Uterus (tissue), 2 donors: ENCODE measurements around the gene KYNU.

Experiments
- POLR2A ChIP-seq, 2 donors: fragments of 450-650 bp; IDR thresholded peaks; one replicate each; pipeline ENCODE4 v1.6.1; 2016; ENCODE audit warnings: antibody characterized with exemption in 2 of 2, mild to moderate bottlenecking in 1 of 2, moderate library complexity in 1 of 2
- TF ChIP-seq, protein P1 (sequence below), 4 experiments: fragments of 200-600 bp in 2 of 4; fragments of 450-650 bp in 2 of 4; sonication (generic) in 2 of 4; IDR thresholded peaks; one replicate each; pipeline ENCODE4 v1.5.1; 2016 to 2019; ENCODE audit warnings: antibody characterized with exemption in 4 of 4, mild to moderate bottlenecking in 2 of 4, moderate library complexity in 1 of 4

DNA sequence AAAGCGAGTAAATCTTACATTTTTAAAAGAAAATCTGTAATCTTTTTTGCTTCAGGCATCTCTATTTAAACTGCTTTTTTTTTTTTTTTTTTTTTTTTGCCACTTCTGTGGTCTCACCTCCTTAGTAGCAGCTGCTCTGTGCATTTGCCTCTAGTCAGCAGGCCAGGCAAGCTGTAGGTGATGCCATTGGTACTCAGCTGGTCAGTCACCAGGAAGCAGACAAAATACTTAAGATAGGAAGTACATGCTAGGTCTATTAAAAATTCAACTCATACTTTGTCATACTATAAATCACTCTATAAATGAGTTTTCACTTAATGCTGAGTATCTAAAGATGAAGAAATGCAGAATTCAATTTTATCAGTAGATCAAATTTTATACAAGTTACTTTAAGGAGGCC lies 83.7 kb downstream of the KYNU start:
- TF ChIP-seq POLR2A (IDR thresholded peaks at IDR 0.05), result no peak
- TF ChIP-seq, protein P1, sequence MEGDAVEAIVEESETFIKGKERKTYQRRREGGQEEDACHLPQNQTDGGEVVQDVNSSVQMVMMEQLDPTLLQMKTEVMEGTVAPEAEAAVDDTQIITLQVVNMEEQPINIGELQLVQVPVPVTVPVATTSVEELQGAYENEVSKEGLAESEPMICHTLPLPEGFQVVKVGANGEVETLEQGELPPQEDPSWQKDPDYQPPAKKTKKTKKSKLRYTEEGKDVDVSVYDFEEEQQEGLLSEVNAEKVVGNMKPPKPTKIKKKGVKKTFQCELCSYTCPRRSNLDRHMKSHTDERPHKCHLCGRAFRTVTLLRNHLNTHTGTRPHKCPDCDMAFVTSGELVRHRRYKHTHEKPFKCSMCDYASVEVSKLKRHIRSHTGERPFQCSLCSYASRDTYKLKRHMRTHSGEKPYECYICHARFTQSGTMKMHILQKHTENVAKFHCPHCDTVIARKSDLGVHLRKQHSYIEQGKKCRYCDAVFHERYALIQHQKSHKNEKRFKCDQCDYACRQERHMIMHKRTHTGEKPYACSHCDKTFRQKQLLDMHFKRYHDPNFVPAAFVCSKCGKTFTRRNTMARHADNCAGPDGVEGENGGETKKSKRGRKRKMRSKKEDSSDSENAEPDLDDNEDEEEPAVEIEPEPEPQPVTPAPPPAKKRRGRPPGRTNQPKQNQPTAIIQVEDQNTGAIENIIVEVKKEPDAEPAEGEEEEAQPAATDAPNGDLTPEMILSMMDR (IDR thresholded peaks at IDR 0.05), result no peak
